Occipital lobe (tissue), 2 donors: ENCODE data around the gene HS3ST5. TPM values are rescaled to one million over a fixed set of nuclear protein-coding genes. Genes with fewer than 3 reads are reported as not detected.

Source experiments
- DNase-seq: peaks from one replicate; lab custom pipeline; 2025; lab: John Stamatoyannopoulos, UW
- total RNA-seq: library from RNA; depleted of rRNA; stranded (reverse); fragments of >200 nt; gene quantifications from one replicate; pipeline ENCODE4 v1.2.3, GENCODE V29; 2014

HS3ST5 gene
- total RNA-seq, 1 donor from 2014 or later: 6.6 TPM

- no peak for DNase-seq
Observed at GRCh38 chr6:114195631-114196403, 147.0 kb downstream of the HS3ST5 start.

- DNase-seq: no peak
Observed at GRCh38 chr6:114195027-114195365, 147.8 kb downstream of the HS3ST5 start.

- DNase-seq: no peak
Observed at GRCh38 chr6:114194362-114195026, 148.3 kb downstream of the HS3ST5 start.

GRCh38 chr6:114187563-114187962, 155.3 kb downstream of the HS3ST5 start:
- DNase-seq: no peak

GRCh38 chr6:114181664-114182063, 161.2 kb downstream of the HS3ST5 start:
- DNase-seq: no peak

- no peak for DNase-seq
Observed at GRCh38 chr6:114179411-114179810, 163.4 kb downstream of the HS3ST5 start.

GRCh38 chr6:114176726-114177125, 166.1 kb downstream of the HS3ST5 start:
- DNase-seq: no peak

GRCh38 chr6:114172576-114173260, 170.1 kb downstream of the HS3ST5 start:
- DNase-seq: no peak

- DNase-seq: no peak
Observed at GRCh38 chr6:114171473-114171872, 171.3 kb downstream of the HS3ST5 start.

- DNase-seq: no peak
Observed at GRCh38 chr6:114170958-114171387, 171.8 kb downstream of the HS3ST5 start.

GRCh38 chr6:114170372-114170771, 172.5 kb downstream of the HS3ST5 start:
- no peak for DNase-seq

GRCh38 chr6:114169763-114170162, 173.1 kb downstream of the HS3ST5 start:
- DNase-seq: no peak

- DNase-seq: no peak
Observed at GRCh38 chr6:114167583-114168576, 174.9 kb downstream of the HS3ST5 start.

GRCh38 chr6:114164207-114164606, 178.6 kb downstream of the HS3ST5 start:
- no peak for DNase-seq

- DNase-seq: no peak
Observed at GRCh38 chr6:114162691-114163347, 180.0 kb downstream of the HS3ST5 start.

GRCh38 chr6:114160881-114161280, 181.9 kb downstream of the HS3ST5 start:
- no peak for DNase-seq

GRCh38 chr6:114159727-114160126, 183.1 kb downstream of the HS3ST5 start:
- no peak for DNase-seq

GRCh38 chr6:114158838-114159694, 183.8 kb downstream of the HS3ST5 start:
- no peak for DNase-seq

- no peak for DNase-seq
Observed at GRCh38 chr6:114158411-114158810, 184.4 kb downstream of the HS3ST5 start.

GRCh38 chr6:114157848-114158247, 185.0 kb downstream of the HS3ST5 start:
- DNase-seq: no peak
